Ishikawa (cell line): ENCODE results near the gene WWOX.

Experiments
- CEBPB ChIP-seq: IDR thresholded peaks from 2 replicates; pipeline ENCODE4 v1.6.1; 2012
- CREB1 ChIP-seq: IDR thresholded peaks from 2 replicates; pipeline ENCODE4 v1.6.1; 2012; ENCODE audit warnings: low read depth
- EGR1 ChIP-seq: IDR thresholded peaks from 2 replicates; pipeline ENCODE4 v1.6.1; 2012
- EP300 ChIP-seq: IDR thresholded peaks from 2 replicates; pipeline ENCODE4 v1.6.1; 2012; ENCODE audit warnings: borderline replicate concordance
- FOXM1 ChIP-seq: IDR thresholded peaks from 2 replicates; pipeline ENCODE4 v1.6.1; 2012; ENCODE audit warnings: low read depth, borderline replicate concordance
- NFIC ChIP-seq: IDR thresholded peaks from 2 replicates; pipeline ENCODE4 v1.6.1; 2012
- RAD21 ChIP-seq: IDR thresholded peaks from 2 replicates; pipeline ENCODE4 v1.6.1; 2012; ENCODE audit warnings: low read depth
- REST ChIP-seq: IDR thresholded peaks from 2 replicates; pipeline ENCODE4 v1.6.1; 2012; ENCODE audit warnings: low read depth, mild to moderate bottlenecking
- TAF1 ChIP-seq: IDR thresholded peaks from 2 replicates; pipeline ENCODE4 v1.6.1; 2012; ENCODE audit warnings: low read depth, mild to moderate bottlenecking
- TCF12 ChIP-seq: IDR thresholded peaks from 2 replicates; pipeline ENCODE4 v1.6.1; 2012; ENCODE audit warnings: low read depth
- TEAD4 ChIP-seq: IDR thresholded peaks from 2 replicates; pipeline ENCODE4 v1.6.1; 2012
- YY1 ChIP-seq: IDR thresholded peaks from 2 replicates; pipeline ENCODE4 v1.6.1; 2012; ENCODE audit warnings: low read depth
- ZBTB7A ChIP-seq: IDR thresholded peaks from 2 replicates; pipeline ENCODE4 v1.6.1; 2012; ENCODE audit warnings: low read depth
- TF ChIP-seq, protein P1 (sequence below): IDR thresholded peaks from 2 replicates; pipeline ENCODE4 v1.6.1; 2012
- TF ChIP-seq, protein P2 (sequence below): IDR thresholded peaks from 2 replicates; pipeline ENCODE4 v1.6.1; 2012

WWOX gene

DNA sequence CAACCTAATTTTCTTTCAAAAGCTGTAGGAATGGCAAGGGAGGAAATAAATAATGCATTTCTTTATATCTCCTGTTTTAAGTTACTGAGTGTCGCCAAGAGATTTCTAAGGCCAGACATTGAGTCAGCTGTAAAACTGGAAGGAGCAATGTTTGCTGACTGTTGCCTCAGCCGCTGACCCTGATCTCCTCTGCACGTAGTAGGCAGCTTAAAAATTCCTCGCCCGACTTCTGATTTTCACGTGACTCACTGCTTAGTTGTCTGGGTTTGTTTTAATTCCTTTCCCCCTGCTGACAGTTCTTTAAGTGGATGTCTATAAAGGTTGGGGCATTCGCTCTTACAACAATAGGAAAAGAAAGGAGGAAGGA lies 100.6 kb downstream of the WWOX start:
- TF ChIP-seq FOXM1 (no peak), TEAD4 (no peak), NFIC (no peak), RAD21 (no peak)

DNA sequence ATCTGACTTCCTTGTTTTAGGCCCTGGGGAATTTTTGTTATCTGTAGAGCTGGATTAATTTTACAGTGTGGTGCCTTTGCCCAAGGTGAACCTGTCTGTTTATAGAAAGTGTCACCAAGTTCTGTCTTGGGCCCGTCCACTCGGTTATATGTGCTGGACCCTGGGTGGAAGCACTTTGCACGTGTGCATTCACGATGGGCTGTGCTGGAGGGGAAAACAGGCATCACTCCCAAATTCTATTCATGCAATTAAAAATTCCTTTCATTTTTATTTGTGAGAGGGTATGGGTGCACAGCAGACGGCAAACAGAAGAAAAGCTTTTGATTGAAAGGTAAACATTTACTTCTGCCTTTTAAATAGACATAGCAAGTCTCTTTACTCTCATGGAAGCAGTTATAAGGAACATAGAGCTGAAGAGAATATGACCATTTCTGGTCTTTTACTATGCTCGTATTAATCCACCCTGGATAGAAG lies 101.2 kb downstream of the WWOX start:
- TF ChIP-seq ZBTB7A (no peak), CREB1 (no peak)

DNA sequence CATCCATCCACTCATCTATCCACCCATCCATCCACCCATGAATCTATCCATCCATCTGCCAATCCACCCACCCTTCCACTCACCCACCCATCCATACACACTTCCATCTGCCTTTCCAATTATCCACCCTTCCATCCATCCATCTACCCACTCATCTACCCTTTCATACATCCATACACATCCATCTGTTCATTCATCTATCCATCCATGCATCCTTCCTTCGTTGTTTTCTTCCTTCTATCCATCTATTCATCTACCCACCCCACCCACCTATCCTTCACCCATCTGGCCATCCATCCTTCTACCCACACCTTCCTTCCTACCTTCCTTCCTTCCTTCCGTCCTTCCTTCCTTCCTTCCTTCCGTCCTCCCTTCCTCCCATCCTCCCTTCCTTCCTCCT lies 106.1 kb downstream of the WWOX start:
- TF ChIP-seq TEAD4: no peak
- TF ChIP-seq TCF12: no peak
- TF ChIP-seq, protein P1, sequence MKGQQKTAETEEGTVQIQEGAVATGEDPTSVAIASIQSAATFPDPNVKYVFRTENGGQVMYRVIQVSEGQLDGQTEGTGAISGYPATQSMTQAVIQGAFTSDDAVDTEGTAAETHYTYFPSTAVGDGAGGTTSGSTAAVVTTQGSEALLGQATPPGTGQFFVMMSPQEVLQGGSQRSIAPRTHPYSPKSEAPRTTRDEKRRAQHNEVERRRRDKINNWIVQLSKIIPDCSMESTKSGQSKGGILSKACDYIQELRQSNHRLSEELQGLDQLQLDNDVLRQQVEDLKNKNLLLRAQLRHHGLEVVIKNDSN: no peak

GRCh38 chr16:78206623-78207223 lies 107.3 kb downstream of the WWOX start:
- TF ChIP-seq, protein P2, sequence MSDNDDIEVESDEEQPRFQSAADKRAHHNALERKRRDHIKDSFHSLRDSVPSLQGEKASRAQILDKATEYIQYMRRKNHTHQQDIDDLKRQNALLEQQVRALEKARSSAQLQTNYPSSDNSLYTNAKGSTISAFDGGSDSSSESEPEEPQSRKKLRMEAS: no peak
- TF ChIP-seq CEBPB (no peak), TAF1 (no peak), TCF12 (no peak), REST (no peak), EGR1 (no peak)

DNA sequence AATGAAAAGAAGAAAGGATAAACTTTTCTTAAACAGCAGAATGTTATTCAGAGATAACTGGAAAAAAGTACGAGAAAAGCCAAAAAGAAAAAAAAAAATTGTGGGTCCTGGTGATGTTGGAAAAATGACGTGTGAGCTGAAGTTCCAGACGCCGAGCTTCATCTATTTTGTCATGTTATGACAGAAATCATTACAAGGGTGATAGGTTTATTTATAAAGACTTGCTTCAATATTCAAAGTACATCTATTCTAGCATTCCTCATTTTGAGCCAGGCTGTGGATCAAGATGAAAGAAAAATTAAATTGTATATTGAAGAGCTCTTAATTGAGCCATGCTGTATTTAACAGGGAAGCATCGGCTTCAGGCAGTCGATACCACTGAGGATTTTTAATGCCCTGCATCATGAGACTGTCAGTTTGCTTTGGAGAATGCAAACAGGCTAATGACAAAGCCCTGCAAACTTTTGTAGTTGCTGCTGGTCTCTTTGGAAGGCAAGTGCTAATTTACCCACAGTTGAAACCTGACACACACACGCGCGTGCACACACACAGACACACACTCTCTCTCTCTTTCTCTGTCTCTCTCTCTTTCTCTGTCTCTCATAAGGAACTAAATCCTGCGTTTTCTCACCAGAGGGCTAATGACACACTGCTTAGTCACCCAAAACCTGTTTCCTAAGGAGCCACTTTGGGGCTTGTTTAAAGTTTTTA lies 110.7 kb downstream of the WWOX start:
- TF ChIP-seq ZBTB7A (no peak), REST (no peak), EGR1 (no peak), CEBPB (no peak), NFIC (no peak), YY1 (no peak), RAD21 (no peak), TEAD4 (no peak), CREB1 (no peak), EP300 (no peak), TAF1 (no peak), FOXM1 (no peak), TCF12 (no peak)
- TF ChIP-seq, protein P1: no peak
- TF ChIP-seq, protein P2: no peak

DNA sequence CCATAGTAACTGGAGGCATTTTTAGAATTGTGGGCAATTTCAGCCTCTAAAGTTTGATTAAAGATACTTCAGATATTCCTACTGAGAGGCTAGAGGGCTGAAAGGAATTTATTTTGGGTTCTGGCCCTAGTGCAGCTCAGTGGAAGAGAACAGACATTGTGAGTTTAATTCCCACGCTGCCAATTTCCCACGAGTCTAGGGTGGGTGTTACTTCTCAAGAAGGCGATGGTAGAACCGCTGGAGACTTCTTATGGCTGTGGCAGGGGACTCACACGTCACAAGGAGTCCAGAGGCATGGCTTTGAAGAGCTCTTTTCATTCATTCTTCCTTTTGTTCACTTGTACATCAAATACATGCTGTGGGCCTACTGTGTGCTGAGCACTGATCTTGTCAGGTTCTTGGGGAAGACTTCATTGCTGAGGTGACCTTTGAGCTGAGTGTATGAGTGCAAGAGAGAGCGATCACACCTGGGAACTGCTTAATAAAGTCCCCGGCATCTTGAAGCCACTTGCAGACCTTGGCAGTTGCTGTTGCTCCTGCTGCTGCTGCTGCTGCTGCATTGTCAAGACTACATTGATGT lies 111.7 kb downstream of the WWOX start:
- TF ChIP-seq RAD21: no peak
- no peak for TF ChIP-seq TAF1
- TF ChIP-seq ZBTB7A: no peak
- TF ChIP-seq, protein P1: no peak
- no peak for TF ChIP-seq FOXM1
- TF ChIP-seq CREB1: no peak
- no peak for TF ChIP-seq TEAD4
- TF ChIP-seq, protein P2: no peak
- no peak for TF ChIP-seq EGR1
- no peak for TF ChIP-seq TCF12
- no peak for TF ChIP-seq REST
- TF ChIP-seq YY1: no peak
- no peak for TF ChIP-seq CEBPB
- no peak for TF ChIP-seq NFIC
- TF ChIP-seq EP300: no peak
